Left forelimb (tissue), 1 donor: ENCODE data around the gene FERMT1.
"Not testable (repeated sequence)": the region's sequence is repeated elsewhere in the genome, so short reads cannot be mapped to it uniquely, and the experiment has no call there.

Experiments used
- DNase-seq: peaks from one replicate; pipeline ENCODE4 v3.0.0-alpha.2; 2018; ENCODE audit warnings: low spot score

Gene FERMT1

GRCh38 chr20:6040958-6041807 is 81.6 kb downstream of the FERMT1 start:
- no peak for DNase-seq

- DNase-seq, result no peak
Observed at GRCh38 chr20:6040540-6040939, 82.3 kb downstream of the FERMT1 start.

- DNase-seq, result no peak
Observed at GRCh38 chr20:6039766-6040165, 83.1 kb downstream of the FERMT1 start.

GRCh38 chr20:6038256-6038655 is 84.6 kb downstream of the FERMT1 start:
- DNase-seq, result no peak

GRCh38 chr20:6037082-6037481 is 85.7 kb downstream of the FERMT1 start:
- no peak for DNase-seq

- DNase-seq, result no peak
Observed at GRCh38 chr20:6036213-6036612, 86.6 kb downstream of the FERMT1 start.

GRCh38 chr20:6034134-6034969 is 88.5 kb downstream of the FERMT1 start:
- no peak for DNase-seq

GRCh38 chr20:6032907-6033306 is 89.9 kb downstream of the FERMT1 start:
- not testable (repeated sequence) for DNase-seq

- no peak for DNase-seq
Observed at GRCh38 chr20:6030453-6031080, 92.3 kb downstream of the FERMT1 start.

- no peak for DNase-seq
Observed at GRCh38 chr20:6029538-6029937, 93.3 kb downstream of the FERMT1 start.

GRCh38 chr20:6028818-6029217 is 94.0 kb downstream of the FERMT1 start:
- no peak for DNase-seq

- DNase-seq, result no peak
Observed at GRCh38 chr20:6026051-6026450, 96.8 kb downstream of the FERMT1 start.
